Ovary (tissue), 1 donor: Measurements from ENCODE around the gene NFIC.

Source experiments
- EP300 ChIP-seq: sonication (generic); formaldehyde crosslinking; IDR thresholded peaks from one replicate; pipeline ENCODE4 v1.6.1; 2017; ENCODE audit warnings: antibody characterized with exemption
- POLR2A ChIP-seq: fragments of 450-650 bp; IDR thresholded peaks from one replicate; pipeline ENCODE4 v1.6.1; 2017; ENCODE audit warnings: antibody characterized with exemption, mild to moderate bottlenecking, moderate library complexity

DNA sequence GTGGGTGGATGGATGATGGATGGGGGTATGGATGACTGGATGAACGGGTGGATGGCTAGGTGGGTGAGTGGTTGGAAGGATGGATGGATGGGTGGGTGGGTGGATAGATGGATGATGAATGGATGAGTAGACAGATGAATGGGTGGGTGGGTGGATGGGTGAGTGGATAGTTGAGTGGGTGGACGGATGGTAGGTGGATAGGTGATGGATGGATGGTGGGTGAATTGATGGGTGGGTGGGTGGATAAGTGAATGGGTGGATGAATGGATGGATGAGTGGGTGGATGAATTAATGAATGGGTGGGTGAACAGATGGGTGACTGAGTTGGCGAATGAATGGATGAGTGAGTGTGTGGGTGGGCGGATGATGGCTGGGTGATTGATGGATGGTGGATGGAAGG is 109.1 kb downstream of the NFIC start:
- TF ChIP-seq POLR2A (no peak), EP300 (no peak)
